GM23248 (cell line): ENCODE results near the gene ARMC8. TPM values are rescaled to one million over a fixed set of nuclear protein-coding genes. Genes with fewer than 3 reads are reported as not detected.

Experiments
- DNase-seq: peaks from one replicate; pipeline ENCODE4 v3.0.0-alpha.2; 2015
- H2AFZ ChIP-seq: fragments of 200-600 bp; sonication (generic); 2 replicates; pipeline ENCODE4 v1.6.1; 2016; ENCODE audit warnings: antibody characterized with exemption
- H3F3A ChIP-seq: fragments of 200-600 bp; sonication (generic); 2 replicates; pipeline ENCODE4 v1.6.1; 2016; ENCODE audit warnings: mild to moderate bottlenecking, antibody characterized with exemption, mixed run types; ENCODE audit not compliant: insufficient read depth
- H3K27ac ChIP-seq: fragments of 200-600 bp; sonication (generic); 2 replicates; pipeline ENCODE4 v1.5.1; 2016; ENCODE audit warnings: mild to moderate bottlenecking
- H3K27me3 ChIP-seq: fragments of 200-600 bp; sonication (generic); replicated peaks from 2 replicates; pipeline ENCODE4 v1.6.1; 2016; ENCODE audit warnings: mild to moderate bottlenecking; ENCODE audit not compliant: insufficient read depth
- H3K36me3 ChIP-seq: fragments of 200-600 bp; sonication (generic); 2 replicates; pipeline ENCODE4 v1.6.1; 2016; ENCODE audit warnings: low read depth, mild to moderate bottlenecking
- H3K4me1 ChIP-seq: fragments of 200-600 bp; sonication (generic); 2 replicates; pipeline ENCODE4 v1.6.1; 2016; ENCODE audit warnings: mild to moderate bottlenecking; ENCODE audit not compliant: insufficient read depth
- H3K4me2 ChIP-seq: fragments of 200-600 bp; sonication (generic); one replicate; pipeline ENCODE4 v1.6.1; 2016; ENCODE audit warnings: mild to moderate bottlenecking; ENCODE audit not compliant: unreplicated experiment
- H3K4me3 ChIP-seq: fragments of 200-600 bp; sonication (generic); 2 replicates; pipeline ENCODE4 v1.5.1; 2016; ENCODE audit warnings: mild to moderate bottlenecking
- H3K79me2 ChIP-seq: fragments of 200-600 bp; sonication (generic); 2 replicates; pipeline ENCODE4 v1.6.1; 2016; ENCODE audit warnings: mild to moderate bottlenecking; ENCODE audit not compliant: insufficient read depth
- H3K9ac ChIP-seq: fragments of 200-600 bp; sonication (generic); 2 replicates; pipeline ENCODE4 v1.6.1; 2016; ENCODE audit warnings: mild to moderate bottlenecking
- H3K9me2 ChIP-seq: fragments of 200-600 bp; sonication (generic); 2 replicates; pipeline ENCODE4 v1.6.1; 2016; ENCODE audit warnings: mixed run types, mild to moderate bottlenecking, moderate library complexity; ENCODE audit not compliant: insufficient read depth
- H3K9me3 ChIP-seq: fragments of 200-600 bp; sonication (generic); one replicate; pipeline ENCODE4 v1.6.1; 2017; ENCODE audit warnings: low read depth
- H4K20me1 ChIP-seq: fragments of 200-600 bp; sonication (generic); 2 replicates; pipeline ENCODE4 v1.6.0; 2016; ENCODE audit not compliant: insufficient read depth
- EZH2 ChIP-seq: fragments of 200-600 bp; sonication (generic); IDR thresholded peaks from 2 replicates; pipeline ENCODE4 v1.6.1; 2018; ENCODE audit warnings: antibody characterized with exemption, mild to moderate bottlenecking; ENCODE audit not compliant: insufficient read depth, poor library complexity, severe bottlenecking
- EZH2phosphoT487 ChIP-seq: fragments of 200-600 bp; sonication (generic); IDR thresholded peaks from 2 replicates; pipeline ENCODE4 v1.6.1; 2018; ENCODE audit warnings: antibody characterized with exemption, moderate library complexity, mild to moderate bottlenecking, low read depth; ENCODE audit not compliant: insufficient read depth
- WGBS, 2 experiments: methylation state at CpG; one replicate each; pipeline ENCODE4 v1.1.6; 2015 to 2017; ENCODE audit warnings: low lambda C conversion rate in 2 of 2, low coverage in 1 of 2; ENCODE audit errors: missing lambda C conversion rate in 2 of 2; 5-methylcytosine and 5-hydroxymethylcytosine counted together
- in situ Hi-C: fragments of 300-500 bp; cut with MboI; formaldehyde crosslinking; loops from 2 replicates; pipeline ENCODE4 v1.15.0; 2020
- polyA plus RNA-seq: library from polyadenylated mRNA; unstranded; fragments of >200 nt; fragmentation: Nextera tagmentation; extraction: Ambion mirVana; gene quantifications from 2 replicates; pipeline ENCODE4 v1.2.1, GENCODE V29; 2016
- total RNA-seq: library from RNA; depleted of rRNA; stranded (reverse); fragments of >200 nt; shearing (Covaris generic); gene quantifications from 2 replicates; pipeline ENCODE4 v1.2.3, GENCODE V29; 2014

The ARMC8 gene
- total and polyA plus RNA-seq, 2 experiments from 2014 or later: 30.1 to 32.9 TPM

GRCh38 chr3:138196023-138196422 lies 8.9 kb downstream of the ARMC8 start:
- peaks cover 17% of the 10 kb centered on the region for H4K20me1 ChIP-seq
- H3K9ac ChIP-seq: no peak overlapping the region
- no peak overlapping the region for H3K4me3 ChIP-seq
- H3K9me2 ChIP-seq: no peaks in the 10 kb centered on the region
- no peak for DNase-seq
- H3K4me2 ChIP-seq: no peak overlapping the region
- H3K27ac ChIP-seq: no peak overlapping the region
- TF ChIP-seq EZH2phosphoT487 (no peak), EZH2 (no peak)
- WGBS, 2 experiments: 54 to 64% methylated on average over 2 of the region's 2 CpGs
- no peaks in the 10 kb centered on the region for H3K36me3 ChIP-seq
- no peaks in the 10 kb centered on the region for H3K4me1 ChIP-seq
- H3K27me3 ChIP-seq: no peaks in the 10 kb centered on the region
- no peaks in the 10 kb centered on the region for H3F3A ChIP-seq
- H2AFZ ChIP-seq: no peak overlapping the region
- peaks cover 100% of the 10 kb centered on the region for H3K79me2 ChIP-seq
- H3K9me3 ChIP-seq: no peaks in the 10 kb centered on the region
- in situ Hi-C loops: no loop called here

GRCh38 chr3:138197058-138197457 lies 10.0 kb downstream of the ARMC8 start:
- H3K4me3 ChIP-seq: no peak overlapping the region
- H3K9me2 ChIP-seq: no peaks in the 10 kb centered on the region
- H2AFZ ChIP-seq: no peak overlapping the region
- H3F3A ChIP-seq: no peaks in the 10 kb centered on the region
- H3K4me1 ChIP-seq: no peaks in the 10 kb centered on the region
- H3K79me2 ChIP-seq: peaks cover 100% of the 10 kb centered on the region
- 81 to 83% methylated on average over 5 of the region's 5 CpGs for WGBS, 2 experiments
- no peak overlapping the region for H3K9ac ChIP-seq
- H3K4me2 ChIP-seq: no peak overlapping the region
- H3K36me3 ChIP-seq: no peaks in the 10 kb centered on the region
- in situ Hi-C loops: no loop called here
- H4K20me1 ChIP-seq: peaks cover 23% of the 10 kb centered on the region
- DNase-seq: peak; percentile 40
- no peaks in the 10 kb centered on the region for H3K27me3 ChIP-seq
- no peak overlapping the region for H3K27ac ChIP-seq
- no peak for TF ChIP-seq EZH2
- TF ChIP-seq EZH2phosphoT487: no peak
- H3K9me3 ChIP-seq: no peaks in the 10 kb centered on the region

- Histone ChIP-seq H3K79me2 (peaks cover 100% of the 10 kb centered on the region), H3K4me2 (no peak overlapping the region), H4K20me1 (peaks cover 27% of the 10 kb centered on the region), H3K4me3 (no peak overlapping the region), H3K27me3 (no peaks in the 10 kb centered on the region), H3K4me1 (no peaks in the 10 kb centered on the region), H3K27ac (no peak overlapping the region), H3K36me3 (no peaks in the 10 kb centered on the region), H3F3A (no peaks in the 10 kb centered on the region), H3K9me2 (no peaks in the 10 kb centered on the region), H3K9me3 (no peaks in the 10 kb centered on the region), H3K9ac (no peak overlapping the region), H2AFZ (no peak overlapping the region)
- in situ Hi-C loops: no loop called here
- WGBS, 2 experiments: 100% methylated on average over 1 of the region's 1 CpG
- TF ChIP-seq EZH2phosphoT487: no peak
- TF ChIP-seq EZH2: no peak
- no peak for DNase-seq
Observed at GRCh38 chr3:138197524-138197923, 10.4 kb downstream of the ARMC8 start.

DNA sequence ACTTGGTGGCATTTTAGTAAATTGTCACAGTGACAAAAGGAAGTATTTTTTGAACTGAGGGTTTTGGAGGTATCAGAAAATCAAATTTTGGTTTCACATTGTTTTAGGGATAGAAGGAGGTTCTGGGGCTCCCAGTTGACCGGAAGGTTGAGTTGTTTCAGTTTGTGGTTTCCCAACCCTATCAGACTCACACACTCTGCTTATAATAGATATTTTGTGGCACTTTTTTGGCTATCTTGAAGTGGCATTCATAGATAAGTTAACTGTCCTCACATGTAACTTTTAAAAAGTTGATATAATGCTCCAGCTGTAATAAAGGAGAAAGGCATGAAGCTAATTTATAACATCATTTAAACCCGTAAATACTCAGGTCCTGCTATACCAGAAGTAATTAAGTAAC lies 12.8 kb downstream of the ARMC8 start:
- Histone ChIP-seq H3K9ac (no peak overlapping the region), H3K4me3 (no peak overlapping the region), H3F3A (no peaks in the 10 kb centered on the region), H3K9me3 (no peaks in the 10 kb centered on the region), H3K36me3 (no peaks in the 10 kb centered on the region), H3K9me2 (no peaks in the 10 kb centered on the region), H4K20me1 (peaks cover 38% of the 10 kb centered on the region), H3K27me3 (no peaks in the 10 kb centered on the region), H3K27ac (no peak overlapping the region), H3K4me1 (no peaks in the 10 kb centered on the region), H3K79me2 (peaks cover 100% of the 10 kb centered on the region), H2AFZ (no peak overlapping the region), H3K4me2 (no peak overlapping the region)
- TF ChIP-seq EZH2: no peak
- TF ChIP-seq EZH2phosphoT487: no peak
- no peak for DNase-seq
- in situ Hi-C loops: no loop called here
- WGBS, 2 experiments: 95 to 100% methylated on average over 2 of the region's 2 CpGs

- Histone ChIP-seq H4K20me1 (peaks cover 38% of the 10 kb centered on the region), H3K79me2 (peaks cover 100% of the 10 kb centered on the region)
- WGBS, 2 experiments: 92 to 98% methylated on average over 1 of the region's 1 CpG
Observed at GRCh38 chr3:138200424-138200823, 13.3 kb downstream of the ARMC8 start.

More at GRCh38 chr3:138200424-138200823, 13.3 kb downstream of the ARMC8 start:
- H3K27me3 ChIP-seq: no peaks in the 10 kb centered on the region
- no peaks in the 10 kb centered on the region for H3K9me2 ChIP-seq
- no peaks in the 10 kb centered on the region for H3K36me3 ChIP-seq
- TF ChIP-seq EZH2 (no peak), EZH2phosphoT487 (no peak)
- no peaks in the 10 kb centered on the region for H3K4me1 ChIP-seq
- H3K4me3 ChIP-seq: no peak overlapping the region
- H3K4me2 ChIP-seq: no peak overlapping the region
- DNase-seq: no peak
- H3K27ac ChIP-seq: no peak overlapping the region
- H3K9me3 ChIP-seq: no peaks in the 10 kb centered on the region
- in situ Hi-C loops: no loop called here
- H2AFZ ChIP-seq: no peak overlapping the region
- H3K9ac ChIP-seq: no peak overlapping the region
- H3F3A ChIP-seq: no peaks in the 10 kb centered on the region
